Endothelial cell of umbilical vein (primary cell): ENCODE measurements around the gene CIPC.

Source experiments
- EZH2 ChIP-seq: IDR thresholded peaks from 2 replicates; pipeline ENCODE4 v1.6.1; 2012; ENCODE audit warnings: borderline replicate concordance, low read depth, mild to moderate bottlenecking, moderate library complexity, low read length, inconsistent platforms; ENCODE audit not compliant: severe bottlenecking
- FOS ChIP-seq: IDR thresholded peaks from 2 replicates; pipeline ENCODE4 v1.6.1; 2011; ENCODE audit warnings: mild to moderate bottlenecking, low read length, moderate library complexity, borderline replicate concordance; ENCODE audit not compliant: insufficient read depth
- POLR2A ChIP-seq: IDR thresholded peaks from 2 replicates; pipeline ENCODE4 v1.6.1; 2012; ENCODE audit warnings: low read depth, mild to moderate bottlenecking, control low read depth, low read length
- TF ChIP-seq, protein P1 (sequence below), 2 donors: IDR thresholded peaks; 1 replicate in 1 of 2; 2 replicates in 1 of 2; pipeline ENCODE4 v1.5.1; 2011; ENCODE audit warnings: low read length in 2 of 2, mild to moderate bottlenecking in 2 of 2, moderate library complexity in 2 of 2, control low read depth in 1 of 2, inconsistent platforms in 1 of 2, low read depth in 1 of 2; ENCODE audit not compliant: insufficient read depth in 1 of 2; ENCODE audit errors: extremely low read depth in 1 of 2
- TF ChIP-seq, protein P2 (sequence below): IDR thresholded peaks from 2 replicates; pipeline ENCODE4 v1.6.1; 2011; ENCODE audit not compliant: insufficient read depth, insufficient read length

DNA sequence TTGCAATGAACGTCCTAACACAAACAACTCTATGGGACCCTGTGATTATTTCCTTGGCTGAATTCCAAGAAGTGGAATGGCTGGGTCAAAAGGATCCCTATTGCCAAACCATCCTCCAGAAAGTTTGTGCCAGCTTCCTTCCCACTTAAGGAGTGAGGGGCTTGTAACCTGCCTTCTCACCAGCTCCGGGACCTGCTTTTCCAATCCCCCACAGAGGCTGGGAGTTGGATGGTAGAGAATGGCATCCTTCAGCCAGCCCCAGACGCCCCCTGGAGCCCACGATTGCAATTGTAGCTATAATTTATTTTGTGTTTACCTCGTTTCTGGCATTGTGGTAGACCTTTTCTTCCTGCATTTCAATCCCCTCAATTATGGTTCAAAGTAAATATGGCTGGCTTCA lies 53.2 kb downstream of the CIPC start:
- TF ChIP-seq, protein P1, sequence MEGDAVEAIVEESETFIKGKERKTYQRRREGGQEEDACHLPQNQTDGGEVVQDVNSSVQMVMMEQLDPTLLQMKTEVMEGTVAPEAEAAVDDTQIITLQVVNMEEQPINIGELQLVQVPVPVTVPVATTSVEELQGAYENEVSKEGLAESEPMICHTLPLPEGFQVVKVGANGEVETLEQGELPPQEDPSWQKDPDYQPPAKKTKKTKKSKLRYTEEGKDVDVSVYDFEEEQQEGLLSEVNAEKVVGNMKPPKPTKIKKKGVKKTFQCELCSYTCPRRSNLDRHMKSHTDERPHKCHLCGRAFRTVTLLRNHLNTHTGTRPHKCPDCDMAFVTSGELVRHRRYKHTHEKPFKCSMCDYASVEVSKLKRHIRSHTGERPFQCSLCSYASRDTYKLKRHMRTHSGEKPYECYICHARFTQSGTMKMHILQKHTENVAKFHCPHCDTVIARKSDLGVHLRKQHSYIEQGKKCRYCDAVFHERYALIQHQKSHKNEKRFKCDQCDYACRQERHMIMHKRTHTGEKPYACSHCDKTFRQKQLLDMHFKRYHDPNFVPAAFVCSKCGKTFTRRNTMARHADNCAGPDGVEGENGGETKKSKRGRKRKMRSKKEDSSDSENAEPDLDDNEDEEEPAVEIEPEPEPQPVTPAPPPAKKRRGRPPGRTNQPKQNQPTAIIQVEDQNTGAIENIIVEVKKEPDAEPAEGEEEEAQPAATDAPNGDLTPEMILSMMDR (IDR thresholded peaks at IDR 0.05; ENCODE audit: extremely low read depth in 1 of 2, insufficient read depth in 1 of 2, low read depth in 1 of 2, low read length in 2 of 2), result peak; percentile 69
- TF ChIP-seq FOS (no peak), POLR2A (no peak), EZH2 (no peak)
- TF ChIP-seq, protein P2, sequence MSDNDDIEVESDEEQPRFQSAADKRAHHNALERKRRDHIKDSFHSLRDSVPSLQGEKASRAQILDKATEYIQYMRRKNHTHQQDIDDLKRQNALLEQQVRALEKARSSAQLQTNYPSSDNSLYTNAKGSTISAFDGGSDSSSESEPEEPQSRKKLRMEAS, result no peak
